Liver (tissue), 9 donors: ENCODE measurements around the gene TMEM179. TPM values are rescaled to one million over a fixed set of nuclear protein-coding genes. Genes with fewer than 3 reads are reported as not detected.

ENCODE experiments used
- DNase-seq: peaks from one replicate; pipeline ENCODE4 v3.0.0-alpha.2; 2017; ENCODE audit warnings: low spot score
- H3K27ac ChIP-seq, 2 donors: one replicate each; pipeline ENCODE4 v1.7.0; 2013; ENCODE audit warnings: inconsistent platforms in 2 of 2, low read length in 2 of 2, control low read depth in 1 of 2, low read depth in 1 of 2, mild to moderate bottlenecking in 1 of 2
- H3K27me3 ChIP-seq, 4 donors: one replicate each; pipeline versions ENCODE4 v1.6.1 to v1.7.0; 2013; ENCODE audit warnings: low read length in 3 of 4, inconsistent platforms in 1 of 4, mild to moderate bottlenecking in 1 of 4, moderate library complexity in 1 of 4; ENCODE audit not compliant: control insufficient read depth in 4 of 4, insufficient read depth in 4 of 4
- H3K36me3 ChIP-seq, 4 donors: one replicate each; pipeline versions ENCODE4 v1.6.1 to v1.7.0; 2013; ENCODE audit warnings: low read length in 3 of 4, mild to moderate bottlenecking in 3 of 4, low read depth in 1 of 4, moderate library complexity in 1 of 4; ENCODE audit not compliant: control insufficient read depth in 4 of 4, insufficient read depth in 3 of 4
- H3K4me1 ChIP-seq, 4 donors: one replicate each; pipeline versions ENCODE4 v1.6.1 to v1.7.0; 2013; ENCODE audit warnings: low read length in 3 of 4, mild to moderate bottlenecking in 3 of 4, moderate library complexity in 1 of 4; ENCODE audit not compliant: control insufficient read depth in 4 of 4, insufficient read depth in 4 of 4
- H3K4me3 ChIP-seq, 3 donors: one replicate each; pipeline versions ENCODE4 v1.6.1 to v1.7.0; 2013; ENCODE audit warnings: low read length in 3 of 3, control low read depth in 1 of 3, low read depth in 1 of 3, mild to moderate bottlenecking in 1 of 3
- H3K9ac ChIP-seq, 2 donors: one replicate each; pipeline ENCODE4 v1.7.0; 2013; ENCODE audit warnings: low read length in 2 of 2, mild to moderate bottlenecking in 2 of 2, moderate library complexity in 2 of 2, control low read depth in 1 of 2, low read depth in 1 of 2
- H3K9me3 ChIP-seq, 4 donors: one replicate each; pipeline versions ENCODE4 v1.6.1 to v1.7.0; 2013; ENCODE audit warnings: low read length in 3 of 4; ENCODE audit not compliant: control insufficient read depth in 4 of 4
- EGR1 ChIP-seq, 2 donors: IDR thresholded peaks; 2 replicates each; pipeline ENCODE4 v1.6.1; 2016 to 2018; ENCODE audit warnings: antibody characterized with exemption in 2 of 2, low read depth in 2 of 2
- HNF4A ChIP-seq, 2 donors: conservative IDR thresholded peaks; 2 replicates each; pipeline ENCODE4 v1.6.1; 2016; ENCODE audit warnings: antibody characterized with exemption in 2 of 2, mild to moderate bottlenecking in 2 of 2
- HNF4G ChIP-seq: IDR thresholded peaks from 2 replicates; pipeline ENCODE4 v1.6.1; 2016; ENCODE audit warnings: antibody characterized with exemption
- JUND ChIP-seq, 2 donors: IDR thresholded peaks; 2 replicates each; pipeline ENCODE4 v1.6.1; 2016; ENCODE audit warnings: antibody characterized with exemption in 2 of 2
- NR2F2 ChIP-seq: IDR thresholded peaks from 2 replicates; pipeline ENCODE4 v1.6.1; 2016; ENCODE audit warnings: antibody characterized with exemption
- RAD21 ChIP-seq, 2 donors: IDR thresholded peaks; 2 replicates each; pipeline ENCODE4 v1.6.1; 2016; ENCODE audit warnings: antibody characterized with exemption in 2 of 2, mild to moderate bottlenecking in 2 of 2
- RXRA ChIP-seq, 2 donors: IDR thresholded peaks; 2 replicates each; pipeline ENCODE4 v1.6.1; 2017 to 2018; ENCODE audit warnings: antibody characterized with exemption in 2 of 2, mild to moderate bottlenecking in 1 of 2
- SP1 ChIP-seq: IDR thresholded peaks from 2 replicates; pipeline ENCODE4 v1.6.1; 2018; ENCODE audit warnings: antibody characterized with exemption, mild to moderate bottlenecking
- TAF1 ChIP-seq: conservative IDR thresholded peaks from 2 replicates; pipeline ENCODE4 v1.6.1; 2016; ENCODE audit warnings: antibody characterized with exemption, mild to moderate bottlenecking
- YY1 ChIP-seq: IDR thresholded peaks from 2 replicates; pipeline ENCODE4 v1.6.1; 2016; ENCODE audit warnings: antibody characterized with exemption, mild to moderate bottlenecking
- WGBS: extraction: QIAGEN DNeasy Blood & Tissue Kit; methylation state at CpG from one replicate; pipeline ENCODE4 v1.1.7; 2013; 5-methylcytosine and 5-hydroxymethylcytosine counted together
- polyA plus RNA-seq, 2 donors: library from polyadenylated mRNA; stranded (reverse) in 1 of 2; unstranded in 1 of 2; fragments of 200-250 nt in 1 of 2; fragments of >200 nt in 1 of 2; fragmentation: Nextera tagmentation in 1 of 2; extraction: Ambion mirVana in 1 of 2; gene quantifications; one replicate each; pipeline versions ENCODE4 v1.2.1 to v1.2.3, GENCODE V29; 2013 to 2015
- total RNA-seq, 2 donors: library from RNA; depleted of rRNA; stranded (reverse); fragments of >200 nt; gene quantifications; one replicate each; pipeline ENCODE4 v1.2.3, GENCODE V29; 2014
- TF ChIP-seq, protein P1 (sequence below): IDR thresholded peaks from 2 replicates; pipeline ENCODE4 v1.6.1; 2016; ENCODE audit warnings: antibody characterized with exemption
- TF ChIP-seq, protein P2 (sequence below): IDR thresholded peaks from 2 replicates; pipeline ENCODE4 v1.6.1; 2016; ENCODE audit warnings: antibody characterized with exemption
- TF ChIP-seq, protein P3 (sequence below): IDR thresholded peaks from 2 replicates; pipeline ENCODE4 v1.6.1; 2016; ENCODE audit warnings: antibody characterized with exemption
- donor health status: healthy.
- donor health status: healthy.
- donor health status: healthy.
- donor health status: healthy.
- donor health status: healthy.

The TMEM179 gene
- total and polyA plus RNA-seq, 4 donors: 0.12 to 0.37 TPM; not detected in 2

DNA sequence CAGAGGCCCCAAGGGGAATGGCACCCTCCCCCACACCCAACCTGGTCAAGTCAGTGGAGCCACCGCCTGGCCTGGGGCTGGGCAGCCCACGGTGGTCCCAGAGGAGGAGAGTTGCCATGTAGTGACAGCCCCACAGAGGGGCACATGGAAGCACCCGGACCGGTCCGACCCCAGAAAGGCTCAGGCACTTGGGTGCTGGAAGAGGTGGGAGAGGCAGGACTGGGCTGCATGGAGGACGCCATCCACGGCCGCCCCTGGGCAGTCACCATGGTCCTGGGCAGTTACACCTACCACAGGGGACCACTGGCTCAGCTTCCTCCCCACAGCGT, 37.9 kb upstream of the TMEM179 start:
- no peak for TF ChIP-seq NR2F2
- no peak for TF ChIP-seq TAF1
- no peak for TF ChIP-seq RXRA (IDR thresholded peaks at IDR 0.05)
- no peak for TF ChIP-seq HNF4G
- TF ChIP-seq SP1: no peak
- TF ChIP-seq, protein P1, sequence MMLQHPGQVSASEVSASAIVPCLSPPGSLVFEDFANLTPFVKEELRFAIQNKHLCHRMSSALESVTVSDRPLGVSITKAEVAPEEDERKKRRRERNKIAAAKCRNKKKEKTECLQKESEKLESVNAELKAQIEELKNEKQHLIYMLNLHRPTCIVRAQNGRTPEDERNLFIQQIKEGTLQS: no peak
- TF ChIP-seq HNF4A (conservative IDR thresholded peaks at IDR 0.05): no peak
- TF ChIP-seq, protein P2, sequence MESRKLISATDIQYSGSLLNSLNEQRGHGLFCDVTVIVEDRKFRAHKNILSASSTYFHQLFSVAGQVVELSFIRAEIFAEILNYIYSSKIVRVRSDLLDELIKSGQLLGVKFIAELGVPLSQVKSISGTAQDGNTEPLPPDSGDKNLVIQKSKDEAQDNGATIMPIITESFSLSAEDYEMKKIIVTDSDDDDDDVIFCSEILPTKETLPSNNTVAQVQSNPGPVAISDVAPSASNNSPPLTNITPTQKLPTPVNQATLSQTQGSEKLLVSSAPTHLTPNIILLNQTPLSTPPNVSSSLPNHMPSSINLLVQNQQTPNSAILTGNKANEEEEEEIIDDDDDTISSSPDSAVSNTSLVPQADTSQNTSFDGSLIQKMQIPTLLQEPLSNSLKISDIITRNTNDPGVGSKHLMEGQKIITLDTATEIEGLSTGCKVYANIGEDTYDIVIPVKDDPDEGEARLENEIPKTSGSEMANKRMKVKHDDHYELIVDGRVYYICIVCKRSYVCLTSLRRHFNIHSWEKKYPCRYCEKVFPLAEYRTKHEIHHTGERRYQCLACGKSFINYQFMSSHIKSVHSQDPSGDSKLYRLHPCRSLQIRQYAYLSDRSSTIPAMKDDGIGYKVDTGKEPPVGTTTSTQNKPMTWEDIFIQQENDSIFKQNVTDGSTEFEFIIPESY: no peak
- no peak for TF ChIP-seq RAD21 (IDR thresholded peaks at IDR 0.05)
- Histone ChIP-seq H3K9ac (no peak overlapping the region), H3K36me3 (no peaks in the 10 kb centered on the region), H3K9me3 (no peaks in the 10 kb centered on the region), H3K4me3 (no peak overlapping the region), H3K27ac (no peak overlapping the region), H3K4me1 (peaks cover 0 to 12% (median 3%) of the 10 kb centered on the region in 4 donors), H3K27me3 (no peaks in the 10 kb centered on the region)
- DNase-seq: no peak
- 93% methylated on average over 9 of the region's 9 CpGs for WGBS

DNA sequence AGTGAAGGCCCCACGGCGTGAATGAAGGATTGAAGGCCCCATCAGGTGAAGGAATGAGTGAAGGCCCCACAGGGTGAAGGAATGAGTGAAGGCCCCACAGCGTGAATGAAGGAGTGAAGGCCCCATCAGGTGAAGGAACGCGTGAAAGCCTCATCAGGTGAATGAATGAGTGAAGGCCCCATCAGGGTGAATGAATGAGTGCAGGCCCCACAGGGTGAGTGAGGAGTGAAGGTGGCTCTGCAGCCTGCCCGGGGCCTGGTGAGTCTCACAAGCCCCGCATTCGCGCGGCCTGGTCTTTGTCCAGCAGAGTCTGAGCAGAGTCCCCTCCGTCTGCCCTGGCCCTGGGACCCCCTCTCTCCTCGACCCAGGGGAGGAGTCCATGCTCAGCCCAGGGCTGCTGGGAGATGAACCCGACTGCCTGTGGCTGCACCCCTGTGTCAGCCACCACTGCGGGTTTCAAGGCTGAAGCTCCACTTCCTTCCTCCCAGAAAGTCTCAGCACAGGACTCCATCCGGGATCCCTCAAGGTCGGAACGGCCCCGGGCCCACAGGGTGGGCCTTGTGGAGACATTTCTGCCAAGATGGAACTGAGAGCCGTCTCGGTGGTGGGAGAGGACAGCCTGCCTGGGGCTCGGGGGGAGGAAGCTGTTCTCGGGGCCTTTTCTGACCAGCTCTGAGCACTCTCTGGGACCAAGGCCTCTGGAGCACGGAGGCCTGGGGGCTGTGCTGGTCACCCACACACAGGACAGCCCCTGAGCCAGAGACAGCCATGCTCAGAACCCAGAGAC, 37.4 kb upstream of the TMEM179 start:
- H3K4me1 ChIP-seq: peaks cover 0 to 12% (median 3%) of the 10 kb centered on the region in 4 donors
- 75% methylated on average over 23 of the region's 23 CpGs for WGBS
- H3K27ac ChIP-seq: no peak overlapping the region
- TF ChIP-seq, protein P3, sequence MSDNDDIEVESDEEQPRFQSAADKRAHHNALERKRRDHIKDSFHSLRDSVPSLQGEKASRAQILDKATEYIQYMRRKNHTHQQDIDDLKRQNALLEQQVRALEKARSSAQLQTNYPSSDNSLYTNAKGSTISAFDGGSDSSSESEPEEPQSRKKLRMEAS: no peak
- TF ChIP-seq YY1 (no peak), EGR1 (IDR thresholded peaks at IDR 0.05; ENCODE audit: low read depth in 2 of 2) (no peak)
- no peaks in the 10 kb centered on the region for H3K27me3 ChIP-seq
- DNase-seq: no peak
- H3K36me3 ChIP-seq: no peaks in the 10 kb centered on the region
- H3K9ac ChIP-seq: no peak overlapping the region
- H3K9me3 ChIP-seq: no peaks in the 10 kb centered on the region
- H3K4me3 ChIP-seq: no peak overlapping the region

DNA sequence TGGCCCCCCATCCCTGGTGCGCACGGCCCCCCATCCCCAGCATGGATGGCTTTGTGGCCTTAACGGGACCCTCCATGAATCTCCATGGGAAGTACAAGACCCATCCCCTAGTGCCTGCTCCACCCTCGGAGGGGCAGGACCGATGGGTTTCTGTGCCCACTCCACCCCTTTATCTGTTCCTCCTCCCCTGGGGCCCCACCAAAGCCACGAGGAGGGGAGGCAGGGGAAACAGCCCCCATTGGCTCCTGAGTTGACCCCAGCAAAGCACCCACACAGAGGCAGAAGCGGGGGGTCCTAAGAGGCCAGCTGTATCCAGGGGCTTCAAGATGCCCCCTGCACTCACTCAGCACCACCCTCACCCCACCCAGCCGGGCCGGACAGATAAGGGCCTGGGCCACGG, 36.1 kb upstream of the TMEM179 start:
- WGBS: 77% methylated on average over 10 of the region's 10 CpGs
- Histone ChIP-seq H3K9ac (no peak overlapping the region), H3K4me3 (no peak overlapping the region), H3K9me3 (no peaks in the 10 kb centered on the region), H3K27me3 (no peaks in the 10 kb centered on the region), H3K4me1 (peaks cover 0 to 12% (median 3%) of the 10 kb centered on the region in 4 donors), H3K36me3 (no peaks in the 10 kb centered on the region), H3K27ac (no peak overlapping the region)
- no peak for DNase-seq
- TF ChIP-seq JUND (IDR thresholded peaks at IDR 0.05) (no peak), EGR1 (IDR thresholded peaks at IDR 0.05; ENCODE audit: low read depth in 2 of 2) (no peak)
